ENCODE results near the gene AAGAB.
"Not testable (repeated sequence)": the region's sequence is repeated elsewhere in the genome, so short reads cannot be mapped to it uniquely, and the experiment has no call there.

AAGAB gene

DNA sequence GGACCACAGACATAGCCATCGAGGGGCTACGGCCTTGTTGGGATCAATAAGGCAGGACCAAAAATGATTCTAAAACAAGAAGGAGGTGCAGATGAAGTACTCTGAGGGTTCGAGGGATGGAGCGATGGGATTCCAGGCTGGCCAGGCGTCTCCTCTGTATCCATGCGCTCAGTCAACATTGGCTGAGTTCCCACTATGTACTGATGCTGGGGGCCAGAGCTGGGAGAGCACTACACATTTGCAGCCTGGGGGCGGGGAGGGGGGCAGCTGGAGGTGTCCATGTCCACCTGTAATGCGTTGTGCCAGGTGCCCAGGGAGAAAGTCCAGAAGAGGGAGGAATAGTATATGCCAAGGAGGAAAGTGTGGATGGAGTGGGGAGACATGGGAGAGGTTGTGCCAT lies 81.5 kb downstream of the AAGAB start:
- DNase-seq (ENCODE audit: low read depth in 3 of 3), result no peak

- peak in 1 of 3 experiments; percentile 26 for DNase-seq (ENCODE audit: low read depth in 3 of 3)
Measured at GRCh38 chr15:67172172-67172571, 82.3 kb downstream of the AAGAB start.

DNA sequence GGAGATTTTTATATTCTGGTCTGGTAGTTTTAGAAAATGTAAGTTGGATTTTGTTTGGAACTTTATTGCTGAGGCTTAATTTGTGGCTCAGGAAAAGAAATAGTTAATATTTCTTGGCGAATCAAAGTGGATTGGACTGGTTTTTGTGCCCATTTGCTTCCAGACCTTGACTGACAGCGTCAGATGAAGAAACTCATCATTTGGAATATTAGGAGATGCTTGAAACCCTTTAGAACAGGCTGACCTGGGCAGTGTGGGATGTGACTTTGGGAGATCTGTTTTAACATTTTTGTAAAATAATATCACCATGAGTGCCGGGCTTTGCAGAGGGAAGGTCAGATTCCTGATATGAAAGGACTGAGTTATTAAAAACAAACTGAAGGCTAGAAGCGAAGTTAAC lies 83.0 kb downstream of the AAGAB start:
- DNase-seq (ENCODE audit: low read depth in 3 of 3), result no peak

DNA sequence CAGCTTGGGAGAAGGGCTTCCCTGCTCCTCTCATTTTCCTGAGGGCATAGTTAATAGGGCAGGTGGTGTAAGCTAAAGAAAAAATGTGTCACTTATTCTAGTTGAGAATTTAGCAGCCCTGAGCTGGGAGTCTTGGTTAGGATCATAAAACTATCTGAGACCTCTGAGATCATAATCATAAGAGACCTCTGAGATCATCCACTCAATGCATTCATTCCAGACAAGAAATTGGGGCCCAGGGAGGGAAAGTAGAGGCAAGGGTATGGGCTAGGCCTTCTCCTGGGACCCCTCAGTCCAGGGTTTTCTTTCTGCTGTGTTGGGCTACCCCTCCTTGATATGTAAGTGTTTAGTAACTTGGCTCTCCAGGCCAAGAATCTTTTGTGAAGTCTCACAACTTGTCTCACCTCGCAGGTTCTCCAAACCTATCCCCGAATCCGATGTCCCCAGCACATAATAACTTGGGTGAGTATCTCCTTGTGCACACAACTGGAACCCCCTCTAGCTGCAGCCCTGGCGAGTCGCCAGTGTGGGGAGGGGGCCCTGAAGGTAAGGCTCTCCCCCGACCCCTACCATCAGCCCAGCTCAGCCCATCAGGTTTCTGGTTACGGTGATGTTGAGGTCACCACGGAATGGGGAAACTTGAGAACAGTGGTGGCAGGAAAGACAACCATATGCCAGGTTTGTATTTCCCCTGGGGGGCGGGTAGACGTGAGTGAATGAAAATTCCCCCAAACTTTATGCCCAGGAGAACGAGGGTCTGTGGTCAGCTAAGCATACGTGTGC lies 84.1 kb downstream of the AAGAB start:
- no peak for DNase-seq (ENCODE audit: low read depth in 3 of 3)

DNA sequence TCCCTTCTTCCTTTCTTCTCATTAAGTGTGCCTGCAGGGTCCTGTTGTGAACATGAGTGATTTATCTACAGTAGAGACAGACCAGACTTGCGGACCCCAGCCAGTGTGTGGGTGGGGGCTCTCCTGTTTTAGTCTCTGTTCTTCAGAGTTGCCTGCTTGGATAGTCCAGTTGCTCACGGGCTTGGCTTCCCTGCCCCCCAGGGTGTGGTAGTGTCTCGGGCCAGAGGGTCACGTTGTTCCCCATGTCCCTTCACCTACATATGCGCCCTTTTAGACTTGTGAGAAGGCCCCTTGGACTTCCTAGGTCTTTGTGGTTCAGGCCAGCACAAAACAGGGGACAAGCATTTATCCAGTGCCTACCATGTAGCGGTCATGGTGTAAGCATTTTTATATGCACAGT lies 85.8 kb downstream of the AAGAB start:
- no peak for DNase-seq (ENCODE audit: low read depth in 3 of 3)

DNA sequence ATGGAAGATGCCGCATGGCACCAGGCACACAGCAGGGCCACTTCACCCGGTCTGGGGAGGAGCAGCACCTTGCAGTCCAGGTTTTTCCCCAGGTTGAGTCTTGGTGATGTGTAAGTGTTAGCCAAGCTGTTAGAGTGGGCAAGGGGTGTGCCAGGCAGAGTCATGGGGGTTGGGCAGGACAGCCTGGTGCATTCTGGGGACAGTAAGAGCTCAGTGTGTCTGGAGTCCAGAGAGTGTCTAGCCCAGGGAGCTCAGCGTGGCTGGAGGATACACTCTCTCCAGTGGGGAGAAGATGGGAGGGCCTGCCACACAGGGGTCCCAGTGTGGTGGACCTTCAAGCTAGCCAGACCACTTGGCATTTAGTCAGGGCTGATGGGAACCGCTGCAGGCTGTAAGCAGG lies 87.4 kb downstream of the AAGAB start:
- no peak for DNase-seq (ENCODE audit: low read depth in 3 of 3)

DNA sequence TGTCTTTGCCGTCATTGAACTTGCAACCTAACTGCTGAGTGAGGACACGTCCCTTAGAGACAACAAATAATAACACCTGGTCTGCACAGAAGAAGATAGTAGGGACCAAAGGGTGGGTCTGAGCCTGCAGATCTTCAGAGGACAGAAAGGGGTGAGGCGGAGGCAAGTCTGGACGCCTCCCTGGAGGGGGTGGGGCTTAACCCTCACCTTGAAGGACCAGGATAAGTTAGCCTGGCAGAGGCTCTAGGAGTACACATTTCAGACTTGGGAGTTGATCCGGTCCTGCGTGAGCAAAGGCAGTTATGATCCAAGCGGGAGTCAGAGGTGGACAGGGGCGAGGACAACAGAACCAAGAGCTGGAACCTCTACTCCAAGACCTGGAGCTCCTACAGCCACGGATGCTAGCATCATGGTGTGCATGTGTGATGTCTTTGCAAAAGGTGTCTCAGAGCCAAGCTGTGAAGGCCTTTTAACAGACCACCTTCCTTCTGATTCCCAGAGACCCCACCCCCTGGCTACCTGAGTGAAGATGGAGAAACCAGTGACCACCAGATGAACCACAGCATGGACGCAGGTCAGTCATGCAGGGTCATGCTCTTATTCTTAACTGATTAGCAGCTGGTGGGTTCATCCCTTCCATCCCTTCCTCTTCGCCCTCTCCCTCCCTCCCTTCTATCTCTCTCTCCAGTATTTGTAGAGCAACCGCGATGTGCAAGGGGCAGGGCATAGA lies 88.0 kb downstream of the AAGAB start:
- no peak for DNase-seq (ENCODE audit: low read depth in 3 of 3)

DNA sequence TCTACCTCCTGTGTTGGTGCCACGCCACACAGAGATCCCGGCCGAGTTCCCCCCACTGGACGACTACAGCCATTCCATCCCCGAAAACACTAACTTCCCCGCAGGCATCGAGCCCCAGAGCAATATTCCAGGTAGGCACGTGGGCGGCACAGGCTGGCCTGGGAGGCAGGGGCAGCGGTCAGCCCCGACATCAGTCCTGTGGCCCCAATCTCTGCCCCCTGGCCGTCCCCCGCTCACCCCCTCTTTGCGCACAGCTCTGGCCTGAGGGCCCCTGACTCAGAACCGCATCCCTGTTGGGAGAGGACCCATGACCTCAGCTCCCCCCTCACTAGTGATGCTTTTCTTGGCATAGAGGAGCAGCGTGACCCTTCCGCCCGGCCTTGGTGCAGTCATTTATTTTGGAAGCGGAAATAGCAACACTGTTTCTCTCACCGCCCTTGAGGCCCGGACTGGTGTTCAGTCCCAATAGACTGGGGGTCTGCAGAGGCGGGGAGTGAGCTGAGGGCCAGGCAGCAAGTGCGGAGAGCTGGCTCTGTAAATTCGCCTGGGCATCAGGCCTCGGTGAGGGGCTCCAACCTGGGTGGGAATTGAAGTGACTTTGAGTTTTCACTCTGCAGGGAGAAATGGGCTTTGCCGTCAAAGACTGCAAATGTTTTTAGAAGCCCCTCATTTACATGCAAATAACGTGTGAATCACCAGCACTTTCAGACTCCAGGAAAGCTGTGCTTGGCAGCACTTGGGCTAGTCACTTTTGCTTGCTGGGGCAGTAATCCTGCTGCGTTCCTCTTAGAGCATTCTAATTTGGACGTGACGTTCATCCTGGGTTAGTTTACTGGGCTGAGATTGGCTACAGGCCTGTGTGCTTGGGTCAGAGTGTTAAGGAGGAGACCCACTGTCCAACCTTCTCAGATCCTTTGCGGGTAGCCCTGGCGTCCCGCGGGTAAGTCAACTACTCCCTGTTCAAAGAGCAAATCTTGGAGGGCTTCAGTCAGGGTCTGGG lies 88.9 kb downstream of the AAGAB start:
- no peak for DNase-seq (ENCODE audit: low read depth in 3 of 3)

- no peak for DNase-seq (ENCODE audit: low read depth in 3 of 3)
Measured at GRCh38 chr15:67164811-67165253, 89.6 kb downstream of the AAGAB start.

DNA sequence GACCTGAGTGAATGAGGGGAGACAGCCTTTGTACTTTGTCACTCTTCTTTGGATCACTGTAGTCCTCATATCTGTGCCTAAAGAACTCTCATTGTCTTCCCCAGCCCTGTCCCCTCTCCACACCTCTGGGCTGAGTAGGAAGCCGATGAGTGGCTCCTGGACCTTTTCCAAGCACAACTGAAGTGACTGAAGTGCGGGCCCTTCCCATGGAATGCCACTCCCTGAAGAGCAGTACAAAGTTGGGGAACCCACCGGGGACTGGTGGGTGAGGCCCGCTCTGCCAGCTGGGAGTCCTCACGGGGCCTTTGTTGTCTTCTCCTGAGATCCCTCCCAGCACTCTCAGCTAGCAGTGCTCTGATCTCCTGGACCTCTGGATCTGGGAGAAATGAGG lies 90.1 kb downstream of the AAGAB start:
- no peak for DNase-seq (ENCODE audit: low read depth in 3 of 3)

GRCh38 chr15:67163180-67163579 lies 91.3 kb downstream of the AAGAB start:
- no peak for DNase-seq (ENCODE audit: low read depth in 3 of 3)

DNA sequence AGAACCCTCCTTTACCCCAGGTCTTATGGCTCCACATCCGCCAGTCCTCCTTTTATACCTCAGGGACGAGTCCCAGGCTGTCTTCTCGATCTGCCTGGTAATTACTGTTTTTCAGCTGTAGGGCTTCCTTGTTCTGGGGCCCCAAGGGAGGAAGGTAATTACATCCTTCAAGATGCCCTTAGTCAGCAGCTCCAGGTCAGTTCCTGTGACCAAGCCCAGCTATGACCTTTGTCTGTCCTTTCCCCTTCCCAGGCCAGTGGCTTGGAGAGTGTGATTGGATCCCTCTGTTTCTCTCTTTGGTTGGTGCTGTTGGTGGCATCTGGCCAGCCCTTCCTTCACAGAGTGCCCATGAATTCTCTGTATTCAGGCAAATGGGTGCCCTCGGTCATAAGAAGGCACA lies 92.6 kb downstream of the AAGAB start:
- no peak for DNase-seq (ENCODE audit: low read depth in 3 of 3)

- no peak for DNase-seq (ENCODE audit: low read depth in 3 of 3)
Measured at GRCh38 chr15:67161412-67161811, 93.0 kb downstream of the AAGAB start.

DNA sequence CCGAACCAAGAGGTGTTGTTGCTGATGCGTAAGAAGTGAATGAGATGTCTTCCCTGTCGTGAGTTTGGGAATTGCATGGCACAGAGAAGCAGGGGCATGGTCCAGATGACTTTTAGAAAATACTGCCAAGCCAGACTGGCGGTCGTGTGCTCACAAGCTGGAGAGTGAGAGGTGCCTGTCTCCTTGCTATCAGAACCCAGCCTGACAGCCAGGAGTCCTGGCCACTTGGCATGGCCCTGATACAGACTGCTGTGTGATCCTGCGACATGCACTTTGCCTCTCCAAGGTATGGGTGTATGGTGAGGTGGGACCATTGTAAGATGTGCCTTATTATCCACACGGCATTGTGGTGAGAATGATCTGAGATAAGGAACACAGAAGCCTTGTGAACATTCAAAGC lies 96.1 kb downstream of the AAGAB start:
- no peak for DNase-seq (ENCODE audit: low read depth in 3 of 3)

DNA sequence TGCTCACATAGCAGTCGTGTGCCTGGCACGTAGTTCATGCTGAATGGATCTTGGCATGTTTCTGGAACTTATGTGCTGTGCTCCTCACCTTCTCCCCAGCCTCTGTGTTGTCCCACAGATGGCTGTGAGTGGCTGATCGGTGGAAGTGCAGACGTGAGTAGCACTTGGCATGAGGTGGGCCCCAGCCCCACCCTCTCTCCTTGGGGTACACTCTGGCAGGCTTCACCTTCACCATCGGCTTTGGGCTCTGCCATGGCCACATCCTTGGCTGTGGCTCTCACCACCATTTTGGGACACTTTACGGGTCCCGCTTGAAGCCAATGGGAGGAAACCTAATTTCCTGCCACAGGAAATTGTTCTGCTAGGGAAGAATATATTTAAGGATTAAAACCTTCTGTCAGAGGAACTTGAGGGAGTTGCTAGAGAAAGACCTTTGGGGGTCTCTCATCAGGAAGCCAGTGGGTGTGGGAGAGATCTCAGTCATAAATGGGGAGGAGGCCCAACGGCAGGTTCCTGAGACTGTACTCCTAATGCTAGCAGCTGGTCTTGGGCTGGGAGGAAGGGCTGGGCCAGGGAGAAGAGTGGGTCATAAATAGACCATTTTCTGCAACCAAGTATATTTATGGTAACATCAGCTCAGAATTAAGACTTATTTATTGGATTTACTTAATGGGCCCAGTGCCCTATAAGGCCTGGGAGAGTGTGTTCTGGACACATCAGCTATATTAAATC lies 96.8 kb downstream of the AAGAB start:
- DNase-seq (ENCODE audit: low read depth in 3 of 3), result no peak

DNA sequence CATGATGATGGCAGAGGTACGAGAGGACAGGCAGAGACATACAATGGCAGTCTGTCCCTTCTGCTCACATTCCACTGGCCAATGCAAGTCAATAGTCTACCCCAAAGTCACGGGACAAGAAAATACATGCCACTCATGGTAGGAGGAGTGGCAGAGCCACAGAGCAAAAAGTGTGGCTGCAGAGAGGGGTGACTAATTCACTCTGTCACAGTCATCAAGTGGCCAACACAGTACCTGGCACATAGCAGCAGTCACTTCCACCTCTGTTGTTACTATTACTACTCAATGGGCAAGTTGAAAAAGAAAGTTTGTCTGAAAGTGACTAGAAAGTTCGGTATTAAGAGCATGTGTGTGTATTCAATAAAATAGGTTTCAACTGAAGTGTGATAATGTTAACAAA lies 97.6 kb downstream of the AAGAB start:
- no peak for DNase-seq (ENCODE audit: low read depth in 3 of 3)

DNA sequence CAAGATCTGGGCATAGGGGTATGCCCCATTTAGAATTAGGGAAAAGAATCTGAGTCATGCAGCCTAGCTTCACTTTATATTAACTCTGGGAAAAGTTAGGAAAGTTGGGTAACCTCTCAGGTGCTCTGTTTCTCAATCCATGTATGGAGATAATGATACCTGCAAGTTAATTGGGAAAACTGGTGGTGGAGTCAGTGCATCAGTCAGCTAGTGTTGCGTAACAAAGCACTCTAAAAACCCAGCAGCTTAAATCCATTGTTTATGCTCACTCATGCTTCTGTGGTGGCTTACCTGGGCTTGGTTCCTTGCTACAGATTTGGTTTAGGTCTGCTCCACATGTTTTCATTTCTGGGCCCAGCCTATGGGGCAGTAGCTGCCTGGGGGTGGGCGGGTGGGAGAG lies 98.0 kb downstream of the AAGAB start:
- DNase-seq (ENCODE audit: low read depth in 3 of 3), result no peak

- DNase-seq (ENCODE audit: low read depth in 3 of 3), result no peak
Measured at GRCh38 chr15:67154249-67154648, 100.2 kb downstream of the AAGAB start.

DNA sequence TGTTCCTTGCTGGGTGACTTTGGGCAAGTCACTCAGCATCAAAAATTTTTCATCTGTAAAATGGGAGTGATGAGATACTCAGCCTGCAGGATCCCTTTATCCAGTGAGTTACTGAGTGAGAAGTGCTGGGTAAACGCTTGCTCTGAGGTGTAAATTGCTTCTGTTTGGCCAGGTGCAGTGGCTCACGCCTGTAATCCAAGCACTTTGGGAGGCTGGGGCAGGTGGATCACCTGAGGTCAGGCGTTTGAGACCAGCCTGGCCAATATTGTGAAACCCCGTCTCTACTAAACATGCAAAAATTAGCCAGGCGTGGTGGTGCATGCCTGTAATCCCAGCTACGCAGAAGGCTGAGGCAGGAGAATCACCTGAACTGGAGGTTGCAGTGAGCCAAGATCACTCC lies 101.4 kb downstream of the AAGAB start:
- DNase-seq (ENCODE audit: low read depth in 3 of 3), result not testable (repeated sequence)

GRCh38 chr15:67152429-67152828 lies 102.0 kb downstream of the AAGAB start:
- DNase-seq (ENCODE audit: low read depth in 3 of 3), result no peak

All from stimulated activated CD4-positive, alpha-beta T cell treated with anti-CD3 and anti-CD28 coated beads, TNF-alpha, amount 100 ng/mL, for 24 hours (primary cell).